ENCODE data around the gene TMCC1. TPM values are rescaled to one million over a fixed set of nuclear protein-coding genes. Genes with fewer than 3 reads are reported as not detected.

TMCC1 gene
- total and polyA plus RNA-seq, 2 donors (not counting 1 experiment from before 2014, with no cell fraction given), result 8.5 to 32.2 TPM

- Histone ChIP-seq H3K27ac (ENCODE audit: low read length in 2 of 2) (no peak overlapping the region), H3K9me3 (ENCODE audit: control extremely low read depth in 1 of 3, control insufficient read depth in 2 of 3, insufficient read depth in 1 of 3, low read length in 2 of 3) (no peaks in the 10 kb centered on the region), H3K4me1 (ENCODE audit: control insufficient read depth in 2 of 2, insufficient read depth in 2 of 2, low read length in 2 of 2) (no peaks in the 10 kb centered on the region), H3K79me2 (ENCODE audit: control insufficient read depth, insufficient read depth, low read length) (peaks cover 39% of the 10 kb centered on the region), H3K36me3 (replicated peaks in 1 of 2; ENCODE audit: control extremely low read depth in 1 of 2, control insufficient read depth in 1 of 2, extremely low read depth in 1 of 2, insufficient read depth in 2 of 2, low read length in 1 of 2) (no peaks in the 10 kb centered on the region), H3K9ac (ENCODE audit: low read length) (no peak overlapping the region), H3K27me3 (replicated peaks in 1 of 4; ENCODE audit: control extremely low read depth in 1 of 4, control insufficient read depth in 3 of 4, insufficient read depth in 4 of 4, low read length in 3 of 4) (no peaks in the 10 kb centered on the region), H3K4me3 (ENCODE audit: control extremely low read depth in 1 of 5, extremely low read depth in 1 of 5, insufficient read depth in 1 of 5, low read depth in 2 of 5, low read length in 4 of 5) (no peak overlapping the region), H4K20me1 (ENCODE audit: control insufficient read depth, insufficient read depth, low read length, poor library complexity, severe bottlenecking) (no peaks in the 10 kb centered on the region), H2AFZ (ENCODE audit: insufficient read depth, low read depth, low read length, poor library complexity, severe bottlenecking) (no peak overlapping the region), H3K4me2 (replicated peaks; ENCODE audit: low read depth, low read length, poor library complexity, severe bottlenecking) (no peak overlapping the region)
- intact Hi-C loops (cut with micrococcal nuclease), result no loop called here
- H3K27me3 Mint-ChIP-seq, result no peaks in the 10 kb centered on the region
- peaks cover 3% of the 10 kb centered on the region for H3K9me3 Mint-ChIP-seq (ENCODE audit: insufficient read depth)
- ATAC-seq (ENCODE audit: low read depth), result no peak
- ChIA-PET POLR2A (no interaction called here), CTCF (no interaction called here)
- DNase-seq, result no peak
- H3K27ac Mint-ChIP-seq, result no peak overlapping the region
- peaks cover 5% of the 10 kb centered on the region for H3K4me1 Mint-ChIP-seq
- no peak overlapping the region for H3K4me3 Mint-ChIP-seq
- no peak for TF ChIP-seq EZH2 (IDR thresholded peaks at IDR 0.05; ENCODE audit: borderline replicate concordance, insufficient read depth, low read depth, low read length, poor library complexity, severe bottlenecking)
These were observed 84.2 kb downstream of the TMCC1 start for GRCh38 chr3:129809297-129809696.

GRCh38 chr3:129796146-129796545, 97.4 kb downstream of the TMCC1 start:
- Histone ChIP-seq H4K20me1 (ENCODE audit: control insufficient read depth, insufficient read depth, low read length, poor library complexity, severe bottlenecking) (no peaks in the 10 kb centered on the region), H3K4me1 (ENCODE audit: control insufficient read depth in 2 of 2, insufficient read depth in 2 of 2, low read length in 2 of 2) (peaks cover 17 to 19% of the 10 kb centered on the region in 2 donors), H3K9me3 (ENCODE audit: control extremely low read depth in 1 of 3, control insufficient read depth in 2 of 3, insufficient read depth in 1 of 3, low read length in 2 of 3) (no peaks in the 10 kb centered on the region), H3K4me2 (replicated peaks; ENCODE audit: low read depth, low read length, poor library complexity, severe bottlenecking) (no peak overlapping the region), H3K27me3 (replicated peaks in 1 of 4; ENCODE audit: control extremely low read depth in 1 of 4, control insufficient read depth in 3 of 4, insufficient read depth in 4 of 4, low read length in 3 of 4) (no peaks in the 10 kb centered on the region), H3K9ac (ENCODE audit: low read length) (no peak overlapping the region), H3K79me2 (ENCODE audit: control insufficient read depth, insufficient read depth, low read length) (peaks cover 6% of the 10 kb centered on the region), H3K27ac (ENCODE audit: low read length in 2 of 2) (no peak overlapping the region), H3K36me3 (replicated peaks in 1 of 2; ENCODE audit: control extremely low read depth in 1 of 2, control insufficient read depth in 1 of 2, extremely low read depth in 1 of 2, insufficient read depth in 2 of 2, low read length in 1 of 2) (no peaks in the 10 kb centered on the region), H2AFZ (ENCODE audit: insufficient read depth, low read depth, low read length, poor library complexity, severe bottlenecking) (no peak overlapping the region), H3K4me3 (ENCODE audit: control extremely low read depth in 1 of 5, extremely low read depth in 1 of 5, insufficient read depth in 1 of 5, low read depth in 2 of 5, low read length in 4 of 5) (no peak overlapping the region)
- Mint-ChIP-seq H3K4me3 (no peak overlapping the region), H3K27me3 (no peaks in the 10 kb centered on the region), H3K9me3 (ENCODE audit: insufficient read depth) (no peaks in the 10 kb centered on the region), H3K4me1 (peaks cover 26% of the 10 kb centered on the region), H3K27ac (no peak overlapping the region)
- ChIA-PET POLR2A (no interaction called here), CTCF (no interaction called here)
- WGBS (ENCODE audit: insufficient coverage), result no CpG with 5 or more reads among the region's 4 CpGs
- TF ChIP-seq CTCF (IDR thresholded peaks at IDR 0.05) (no peak), EZH2 (IDR thresholded peaks at IDR 0.05; ENCODE audit: borderline replicate concordance, insufficient read depth, low read depth, low read length, poor library complexity, severe bottlenecking) (no peak)
- intact Hi-C loops (cut with micrococcal nuclease), result no loop called here
- ATAC-seq (ENCODE audit: low read depth), result no peak
- DNase-seq, result no peak

Measured in B cell (primary cell).